Measurements from ENCODE around the gene URM1. TPM values are rescaled to one million over a fixed set of nuclear protein-coding genes. Genes with fewer than 3 reads are reported as not detected.

URM1 gene
- total and polyA plus RNA-seq, 2 experiments from 2014 or later, result 48.0 to 71.0 TPM

- H3K27ac ChIP-seq, result no peak overlapping the region
- no peak for DNase-seq (ENCODE audit: low read depth in 1 of 2, low spot score in 1 of 2)
- H3K9me3 ChIP-seq (ENCODE audit: low read depth), result no peaks in the 10 kb centered on the region
- no peak overlapping the region for H3K4me3 ChIP-seq
- no peaks in the 10 kb centered on the region for H3K4me1 ChIP-seq (ENCODE audit: low read depth)
- peaks cover 2% of the 10 kb centered on the region for H3K36me3 ChIP-seq
- H3K27me3 ChIP-seq, result no peaks in the 10 kb centered on the region
- TF ChIP-seq, protein P1, sequence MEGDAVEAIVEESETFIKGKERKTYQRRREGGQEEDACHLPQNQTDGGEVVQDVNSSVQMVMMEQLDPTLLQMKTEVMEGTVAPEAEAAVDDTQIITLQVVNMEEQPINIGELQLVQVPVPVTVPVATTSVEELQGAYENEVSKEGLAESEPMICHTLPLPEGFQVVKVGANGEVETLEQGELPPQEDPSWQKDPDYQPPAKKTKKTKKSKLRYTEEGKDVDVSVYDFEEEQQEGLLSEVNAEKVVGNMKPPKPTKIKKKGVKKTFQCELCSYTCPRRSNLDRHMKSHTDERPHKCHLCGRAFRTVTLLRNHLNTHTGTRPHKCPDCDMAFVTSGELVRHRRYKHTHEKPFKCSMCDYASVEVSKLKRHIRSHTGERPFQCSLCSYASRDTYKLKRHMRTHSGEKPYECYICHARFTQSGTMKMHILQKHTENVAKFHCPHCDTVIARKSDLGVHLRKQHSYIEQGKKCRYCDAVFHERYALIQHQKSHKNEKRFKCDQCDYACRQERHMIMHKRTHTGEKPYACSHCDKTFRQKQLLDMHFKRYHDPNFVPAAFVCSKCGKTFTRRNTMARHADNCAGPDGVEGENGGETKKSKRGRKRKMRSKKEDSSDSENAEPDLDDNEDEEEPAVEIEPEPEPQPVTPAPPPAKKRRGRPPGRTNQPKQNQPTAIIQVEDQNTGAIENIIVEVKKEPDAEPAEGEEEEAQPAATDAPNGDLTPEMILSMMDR (IDR thresholded peaks at IDR 0.05; ENCODE audit: low read depth, low read length), result no peak
Observed at GRCh38 chr9:128358861-128359260, 12.3 kb upstream of the URM1 start.

DNA sequence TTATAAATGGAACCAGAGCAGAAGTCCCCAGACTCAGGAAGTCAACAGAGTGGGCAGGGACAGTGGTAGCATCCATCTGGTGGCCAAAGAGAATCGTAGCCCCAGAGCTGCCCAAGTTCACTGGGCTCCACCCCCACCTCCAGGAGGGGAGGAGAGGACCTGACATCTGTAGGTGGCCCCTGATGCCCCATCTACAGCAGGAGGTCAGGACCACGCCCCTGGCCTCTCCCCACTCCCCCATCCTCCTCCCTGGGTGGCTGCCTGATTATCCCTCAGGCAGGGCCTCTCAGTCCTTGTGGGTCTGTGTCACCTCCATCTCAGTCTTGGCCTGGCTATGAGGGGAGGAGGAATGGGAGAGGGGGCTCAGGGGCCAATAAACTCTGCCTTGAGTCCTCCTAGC lies 10.3 kb upstream of the URM1 start:
- no peak for DNase-seq (ENCODE audit: low read depth in 1 of 2, low spot score in 1 of 2)
- no peaks in the 10 kb centered on the region for H3K27me3 ChIP-seq
- H3K36me3 ChIP-seq, result no peaks in the 10 kb centered on the region
- peaks cover 6% of the 10 kb centered on the region for H3K4me1 ChIP-seq (ENCODE audit: low read depth)
- no peaks in the 10 kb centered on the region for H3K9me3 ChIP-seq (ENCODE audit: low read depth)
- H3K27ac ChIP-seq, result no peak overlapping the region
- H3K4me3 ChIP-seq, result no peak overlapping the region
- TF ChIP-seq, protein P1 (IDR thresholded peaks at IDR 0.05; ENCODE audit: low read depth, low read length), result no peak

DNA sequence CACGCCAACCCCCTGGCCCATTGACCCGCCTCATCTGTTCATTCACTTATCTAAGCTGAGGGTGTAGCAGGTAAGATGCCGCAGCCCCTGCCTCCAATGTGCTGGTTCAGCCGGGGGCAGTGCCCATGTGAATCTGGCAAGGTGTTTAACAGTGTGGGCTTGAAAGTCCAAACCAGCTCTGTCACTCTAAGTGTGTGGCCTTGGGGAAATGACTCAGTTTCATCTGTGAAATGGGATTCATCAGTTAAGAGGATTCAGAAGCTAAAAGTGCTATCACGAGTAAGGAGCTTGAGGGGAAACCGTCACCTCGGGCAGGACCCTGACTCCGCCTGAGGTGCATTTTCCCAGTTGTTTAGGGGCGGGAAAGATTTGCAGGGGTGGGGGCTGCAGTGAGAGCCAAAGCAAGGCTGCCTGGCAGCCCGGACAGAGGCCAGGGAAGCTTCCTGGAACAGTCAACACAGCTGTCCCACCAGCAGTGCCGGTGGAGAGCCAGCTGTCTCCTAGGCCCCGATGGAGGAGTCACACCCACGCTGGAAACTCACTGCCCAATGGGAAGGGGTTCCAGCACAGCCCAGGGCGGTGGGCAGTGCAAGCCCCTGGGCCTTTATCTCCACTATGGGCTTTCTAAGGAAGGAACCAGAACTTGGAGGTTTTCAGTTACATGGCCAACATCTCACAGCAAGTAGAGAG lies 9.7 kb upstream of the URM1 start:
- Histone ChIP-seq H3K36me3 (no peaks in the 10 kb centered on the region), H3K27ac (no peak overlapping the region), H3K4me1 (ENCODE audit: low read depth) (peaks cover 6% of the 10 kb centered on the region), H3K27me3 (no peaks in the 10 kb centered on the region), H3K9me3 (ENCODE audit: low read depth) (no peaks in the 10 kb centered on the region), H3K4me3 (no peak overlapping the region)
- TF ChIP-seq, protein P1 (IDR thresholded peaks at IDR 0.05; ENCODE audit: low read depth, low read length), result no peak
- DNase-seq (ENCODE audit: low read depth in 1 of 2, low spot score in 1 of 2), result no peak

GRCh38 chr9:128361986-128362646 lies 9.1 kb upstream of the URM1 start:
- Histone ChIP-seq H3K36me3 (no peaks in the 10 kb centered on the region), H3K27me3 (no peaks in the 10 kb centered on the region), H3K9me3 (ENCODE audit: low read depth) (no peaks in the 10 kb centered on the region), H3K4me1 (ENCODE audit: low read depth) (peaks cover 6% of the 10 kb centered on the region), H3K27ac (no peak overlapping the region), H3K4me3 (no peak overlapping the region)
- TF ChIP-seq, protein P1 (IDR thresholded peaks at IDR 0.05; ENCODE audit: low read depth, low read length), result peak; percentile 88
- peak; percentile 90 for DNase-seq (ENCODE audit: low read depth in 1 of 2, low spot score in 1 of 2)

- no peak for DNase-seq (ENCODE audit: low read depth in 1 of 2, low spot score in 1 of 2)
- TF ChIP-seq, protein P1 (IDR thresholded peaks at IDR 0.05; ENCODE audit: low read depth, low read length), result no peak
- Histone ChIP-seq H3K9me3 (ENCODE audit: low read depth) (no peaks in the 10 kb centered on the region), H3K4me1 (ENCODE audit: low read depth) (peaks cover 6% of the 10 kb centered on the region), H3K27ac (no peak overlapping the region), H3K36me3 (no peaks in the 10 kb centered on the region), H3K27me3 (no peaks in the 10 kb centered on the region), H3K4me3 (no peak overlapping the region)
Observed at GRCh38 chr9:128362774-128363173, 8.4 kb upstream of the URM1 start.
